Keratinocyte (primary cell): ENCODE measurements around the gene GAA. TPM values are rescaled to one million over a fixed set of nuclear protein-coding genes. Genes with fewer than 3 reads are reported as not detected.

Source experiments
- DNase-seq: peaks from one replicate; pipeline ENCODE4 v3.0.0-alpha.2; 2011; ENCODE audit warnings: low read depth, missing footprints, low spot score
- FAIRE-seq: peaks from 2 replicates; lab custom pipeline; 2011; peaks lifted over from hg19 to GRCh38; lab: Jason Lieb, UNC
- H2AFZ ChIP-seq: 2 replicates; pipeline ENCODE4 v1.6.0; 2012; ENCODE audit warnings: low read length, control low read depth, inconsistent platforms; ENCODE audit not compliant: control insufficient read depth
- H3K27ac ChIP-seq: 2 replicates; pipeline ENCODE4 v1.5.1; 2011; ENCODE audit warnings: low read length; ENCODE audit not compliant: control insufficient read depth, insufficient read depth
- H3K27me3 ChIP-seq: 3 replicates; pipeline ENCODE4 v1.6.0; 2011; ENCODE audit warnings: low read length; ENCODE audit not compliant: control insufficient read depth, insufficient read depth; ENCODE audit errors: extremely low read depth
- H3K36me3 ChIP-seq, 2 experiments: 2 replicates in 1 of 2; 3 replicates in 1 of 2; pipeline ENCODE4 v1.5.1; 2011; ENCODE audit warnings: low read length in 2 of 2, mild to moderate bottlenecking in 1 of 2; ENCODE audit not compliant: control insufficient read depth in 2 of 2, insufficient read depth in 2 of 2; ENCODE audit errors: extremely low read depth in 1 of 2
- H3K4me1 ChIP-seq: 3 replicates; pipeline ENCODE4 v1.5.1; 2011; ENCODE audit warnings: low read length; ENCODE audit not compliant: control insufficient read depth, insufficient read depth; ENCODE audit errors: extremely low read depth
- H3K4me2 ChIP-seq: 3 replicates; pipeline ENCODE4 v1.6.0; 2011; ENCODE audit warnings: low read depth, low read length; ENCODE audit not compliant: control insufficient read depth, insufficient read depth; ENCODE audit errors: extremely low read depth
- H3K4me3 ChIP-seq, 3 experiments: fragments of 200-600 bp in 1 of 3; sonication (generic) in 1 of 3; 2 replicates in 2 of 3; 3 replicates in 1 of 3; pipeline ENCODE4 v1.5.1; 2011 to 2016; ENCODE audit warnings: low read length in 3 of 3, mild to moderate bottlenecking in 3 of 3, control low read depth in 2 of 3, inconsistent platforms in 1 of 3, low read depth in 1 of 3, mixed read lengths in 1 of 3, mixed run types in 1 of 3, moderate library complexity in 1 of 3; ENCODE audit not compliant: control insufficient read depth in 2 of 3, insufficient read depth in 2 of 3; ENCODE audit errors: extremely low read depth in 1 of 3
- H3K79me2 ChIP-seq: 2 replicates; pipeline ENCODE4 v1.6.0; 2012; ENCODE audit warnings: low read length; ENCODE audit not compliant: control insufficient read depth, insufficient read depth
- H3K9ac ChIP-seq: 3 replicates; pipeline ENCODE4 v1.6.0; 2011; ENCODE audit warnings: low read length; ENCODE audit not compliant: control insufficient read depth, insufficient read depth; ENCODE audit errors: extremely low read depth
- H3K9me1 ChIP-seq: 3 replicates; pipeline ENCODE4 v1.6.0; 2011; ENCODE audit warnings: low read length; ENCODE audit not compliant: control insufficient read depth, insufficient read depth; ENCODE audit errors: extremely low read depth
- H3K9me3 ChIP-seq: 2 replicates; pipeline ENCODE4 v1.5.1; 2012; ENCODE audit warnings: low read depth, low read length; ENCODE audit not compliant: control insufficient read depth
- H4K20me1 ChIP-seq: 3 replicates; pipeline ENCODE4 v1.6.0; 2011; ENCODE audit warnings: low read length; ENCODE audit not compliant: control insufficient read depth, insufficient read depth; ENCODE audit errors: extremely low read depth
- CTCF ChIP-seq, 3 experiments: IDR thresholded peaks in 1 of 3; conservative IDR thresholded peaks in 1 of 3; optimal IDR thresholded peaks in 1 of 3; 2 replicates in 2 of 3; 3 replicates in 1 of 3; pipeline versions ENCODE3 to v1.5.1; 2011; ENCODE audit warnings: low read length in 3 of 3, mild to moderate bottlenecking in 3 of 3, moderate library complexity in 2 of 3, control low read depth in 1 of 3, inconsistent platforms in 1 of 3; ENCODE audit not compliant: insufficient read depth in 2 of 3; ENCODE audit errors: extremely low read depth in 1 of 3
- EZH2 ChIP-seq: IDR thresholded peaks from one replicate; pipeline ENCODE4 v1.6.1; 2012; ENCODE audit warnings: inconsistent platforms, mild to moderate bottlenecking, low read length, moderate library complexity
- dilution Hi-C: fragments of 300-500 bp; cut with MboI; formaldehyde crosslinking; loops from one replicate; pipeline ENCODE4 v1.7.0; 2020; ENCODE audit warnings: low sequenced_read_pairs; ENCODE audit not compliant: extremely low pct_ligation_motif_present
- polyA plus RNA-seq, 5 experiments: library from polyadenylated mRNA; depleted of rRNA in 3 of 5; stranded (reverse) in 3 of 5; stranded (forward) in 1 of 5; unstranded in 1 of 5; fragments of >200 nt; gene quantifications; 1 replicate in 1 of 5; 2 replicates in 3 of 5; 3 replicates in 1 of 5; pipeline versions ENCODE4 v1.2.1 to v1.2.3, GENCODE V29; 2011 to 2012; ENCODE audit warnings: missing spikeins in 2 of 5, low read depth in 1 of 5, low replicate concordance in 1 of 5

Gene GAA
- polyA plus RNA-seq, 1 donor (not counting 4 experiments of a cell fraction or from before 2014, with no cell fraction given): 3.2 TPM

GRCh38 chr17:80097844-80098691 lies 3.3 kb upstream of the GAA start:
- FAIRE-seq (no peak), DNase-seq (no peak)
- Histone ChIP-seq H3K4me1 (peaks cover 14% of the 10 kb centered on the region), H3K79me2 (no peaks in the 10 kb centered on the region), H3K4me3 (no peak overlapping the region), H2AFZ (no peak overlapping the region), H3K9ac (no peak overlapping the region), H3K9me1 (no peaks in the 10 kb centered on the region), H3K27ac (no peak overlapping the region), H3K27me3 (no peaks in the 10 kb centered on the region), H4K20me1 (no peaks in the 10 kb centered on the region), H3K9me3 (no peaks in the 10 kb centered on the region), H3K36me3 (no peaks in the 10 kb centered on the region), H3K4me2 (no peak overlapping the region)
- TF ChIP-seq CTCF (optimal IDR thresholded peaks at IDR 0.05 in 1 of 3, IDR thresholded peaks at IDR 0.05 in 1 of 3, conservative IDR thresholded peaks at IDR 0.05 in 1 of 3; ENCODE audit: extremely low read depth in 1 of 3, insufficient read depth in 2 of 3, low read length in 3 of 3): no peak
- dilution Hi-C loops: no loop called here

- Histone ChIP-seq H3K4me3 (no peak overlapping the region), H3K9ac (no peak overlapping the region), H3K4me1 (peaks cover 18% of the 10 kb centered on the region), H3K36me3 (no peaks in the 10 kb centered on the region), H4K20me1 (no peaks in the 10 kb centered on the region), H3K4me2 (no peak overlapping the region), H3K9me3 (no peaks in the 10 kb centered on the region), H3K79me2 (no peaks in the 10 kb centered on the region), H2AFZ (no peak overlapping the region), H3K9me1 (no peaks in the 10 kb centered on the region), H3K27me3 (no peaks in the 10 kb centered on the region), H3K27ac (no peak overlapping the region)
- no peak for TF ChIP-seq CTCF (optimal IDR thresholded peaks at IDR 0.05 in 1 of 3, IDR thresholded peaks at IDR 0.05 in 1 of 3, conservative IDR thresholded peaks at IDR 0.05 in 1 of 3; ENCODE audit: extremely low read depth in 1 of 3, insufficient read depth in 2 of 3, low read length in 3 of 3)
- TF ChIP-seq EZH2: no peak
- no peak for DNase-seq
- dilution Hi-C loops: no loop called here
- FAIRE-seq: no peak
Observed at GRCh38 chr17:80099291-80100034, 1.9 kb upstream of the GAA start.
